Activated naive CD8-positive, alpha-beta T cell (primary cell): ENCODE results near the gene FMNL2.
"Not testable (repeated sequence)": the region's sequence is repeated elsewhere in the genome, so short reads cannot be mapped to it uniquely, and the experiment has no call there.

ENCODE experiments used
- H3K27ac Mint-ChIP-seq: one replicate; pipeline ENCODE4 v1.8.0; 2021; ENCODE audit warnings: mixed read lengths
- H3K27me3 Mint-ChIP-seq: one replicate; pipeline ENCODE4 v1.8.0; 2021; ENCODE audit warnings: mixed read lengths
- H3K36me3 Mint-ChIP-seq: one replicate; pipeline ENCODE4 v1.8.0; 2021; ENCODE audit warnings: mixed read lengths
- H3K4me1 Mint-ChIP-seq: one replicate; pipeline ENCODE4 v1.8.0; 2021; ENCODE audit warnings: low read depth, mixed read lengths
- H3K4me3 Mint-ChIP-seq: one replicate; pipeline ENCODE4 v1.8.0; 2021; ENCODE audit warnings: mild to moderate bottlenecking, mixed read lengths
- H3K9me3 Mint-ChIP-seq: one replicate; pipeline ENCODE4 v1.8.0; 2021; ENCODE audit warnings: low read depth, mixed read lengths

Gene FMNL2

GRCh38 chr2:152513681-152514080 is 178.7 kb downstream of the FMNL2 start:
- Mint-ChIP-seq H3K9me3 (no peaks in the 10 kb centered on the region), H3K27ac (no peak overlapping the region), H3K4me1 (no peaks in the 10 kb centered on the region), H3K36me3 (no peaks in the 10 kb centered on the region), H3K4me3 (no peak overlapping the region), H3K27me3 (peaks cover 13% of the 10 kb centered on the region)

- Mint-ChIP-seq H3K4me1 (no peaks in the 10 kb centered on the region), H3K27me3 (peaks cover 15% of the 10 kb centered on the region), H3K9me3 (no peaks in the 10 kb centered on the region), H3K4me3 (no peak overlapping the region), H3K36me3 (no peaks in the 10 kb centered on the region), H3K27ac (no peak overlapping the region)
Observed at GRCh38 chr2:152518034-152518433, 183.1 kb downstream of the FMNL2 start.

- peaks cover 15% of the 10 kb centered on the region for H3K27me3 Mint-ChIP-seq
- no peaks in the 10 kb centered on the region for H3K4me1 Mint-ChIP-seq
- no peaks in the 10 kb centered on the region for H3K36me3 Mint-ChIP-seq
- H3K27ac Mint-ChIP-seq = no peak overlapping the region
- H3K9me3 Mint-ChIP-seq = no peaks in the 10 kb centered on the region
- H3K4me3 Mint-ChIP-seq = no peak overlapping the region
Observed at GRCh38 chr2:152518641-152519580, 183.9 kb downstream of the FMNL2 start.

- Mint-ChIP-seq H3K4me1 (no peaks in the 10 kb centered on the region), H3K27ac (no peak overlapping the region), H3K9me3 (no peaks in the 10 kb centered on the region), H3K4me3 (no peak overlapping the region), H3K27me3 (peaks cover 15% of the 10 kb centered on the region), H3K36me3 (no peaks in the 10 kb centered on the region)
Observed at GRCh38 chr2:152519581-152519952, 184.6 kb downstream of the FMNL2 start.

GRCh38 chr2:152520759-152521158 is 185.8 kb downstream of the FMNL2 start:
- Mint-ChIP-seq H3K9me3 (no peaks in the 10 kb centered on the region), H3K27ac (no peak overlapping the region), H3K4me3 (no peak overlapping the region), H3K36me3 (no peaks in the 10 kb centered on the region), H3K4me1 (no peaks in the 10 kb centered on the region), H3K27me3 (peaks cover 9% of the 10 kb centered on the region)

- H3K4me1 Mint-ChIP-seq, H3K4me3 Mint-ChIP-seq, H3K27me3 Mint-ChIP-seq: not testable (repeated sequence)
Observed at GRCh38 chr2:152522446-152522845, 187.5 kb downstream of the FMNL2 start.

GRCh38 chr2:152523091-152523490 is 188.1 kb downstream of the FMNL2 start:
- no peak overlapping the region for H3K27ac Mint-ChIP-seq
- H3K4me1 Mint-ChIP-seq = no peaks in the 10 kb centered on the region
- H3K27me3 Mint-ChIP-seq = peaks cover 7% of the 10 kb centered on the region
- no peaks in the 10 kb centered on the region for H3K9me3 Mint-ChIP-seq
- H3K36me3 Mint-ChIP-seq = no peaks in the 10 kb centered on the region
- H3K4me3 Mint-ChIP-seq = no peak overlapping the region

More at GRCh38 chr2:152522446-152522845, 187.5 kb downstream of the FMNL2 start:
- not testable (repeated sequence) for H3K9me3 Mint-ChIP-seq, H3K27ac Mint-ChIP-seq, H3K36me3 Mint-ChIP-seq

GRCh38 chr2:152525277-152525838 is 190.4 kb downstream of the FMNL2 start:
- Mint-ChIP-seq H3K4me3 (no peak overlapping the region), H3K36me3 (no peaks in the 10 kb centered on the region), H3K27ac (no peak overlapping the region), H3K27me3 (peaks cover 2% of the 10 kb centered on the region), H3K4me1 (no peaks in the 10 kb centered on the region), H3K9me3 (no peaks in the 10 kb centered on the region)

GRCh38 chr2:152529420-152530115 is 194.6 kb downstream of the FMNL2 start:
- Mint-ChIP-seq H3K4me1 (no peaks in the 10 kb centered on the region), H3K27ac (no peak overlapping the region), H3K36me3 (no peaks in the 10 kb centered on the region), H3K4me3 (no peak overlapping the region), H3K27me3 (no peaks in the 10 kb centered on the region), H3K9me3 (no peaks in the 10 kb centered on the region)

- Mint-ChIP-seq H3K27me3 (no peaks in the 10 kb centered on the region), H3K27ac (no peak overlapping the region), H3K4me3 (no peak overlapping the region), H3K9me3 (no peaks in the 10 kb centered on the region), H3K4me1 (no peaks in the 10 kb centered on the region), H3K36me3 (no peaks in the 10 kb centered on the region)
Observed at GRCh38 chr2:152532241-152532640, 197.3 kb downstream of the FMNL2 start.

- H3K27me3 Mint-ChIP-seq = peaks cover 5% of the 10 kb centered on the region
- no peaks in the 10 kb centered on the region for H3K36me3 Mint-ChIP-seq
- H3K4me3 Mint-ChIP-seq = no peak overlapping the region
- no peaks in the 10 kb centered on the region for H3K9me3 Mint-ChIP-seq
- H3K4me1 Mint-ChIP-seq = no peaks in the 10 kb centered on the region
- H3K27ac Mint-ChIP-seq = no peak overlapping the region
Observed at GRCh38 chr2:152534460-152535135, 199.6 kb downstream of the FMNL2 start.

- Mint-ChIP-seq H3K4me1 (no peaks in the 10 kb centered on the region), H3K9me3 (no peaks in the 10 kb centered on the region), H3K27me3 (peaks cover 7% of the 10 kb centered on the region), H3K36me3 (no peaks in the 10 kb centered on the region), H3K4me3 (no peak overlapping the region), H3K27ac (no peak overlapping the region)
Observed at GRCh38 chr2:152537081-152537651, 202.2 kb downstream of the FMNL2 start.

GRCh38 chr2:152539424-152539823 is 204.4 kb downstream of the FMNL2 start:
- no peaks in the 10 kb centered on the region for H3K9me3 Mint-ChIP-seq
- H3K27me3 Mint-ChIP-seq = peaks cover 7% of the 10 kb centered on the region
- no peaks in the 10 kb centered on the region for H3K36me3 Mint-ChIP-seq
- H3K27ac Mint-ChIP-seq = no peak overlapping the region
- H3K4me3 Mint-ChIP-seq = no peak overlapping the region
- H3K4me1 Mint-ChIP-seq = no peaks in the 10 kb centered on the region

GRCh38 chr2:152541712-152542111 is 206.7 kb downstream of the FMNL2 start:
- Mint-ChIP-seq H3K9me3 (no peaks in the 10 kb centered on the region), H3K4me3 (no peak overlapping the region), H3K27ac (no peak overlapping the region), H3K36me3 (no peaks in the 10 kb centered on the region), H3K27me3 (peaks cover 7% of the 10 kb centered on the region), H3K4me1 (no peaks in the 10 kb centered on the region)
